ENCODE data around the gene FAM20A.

DNA sequence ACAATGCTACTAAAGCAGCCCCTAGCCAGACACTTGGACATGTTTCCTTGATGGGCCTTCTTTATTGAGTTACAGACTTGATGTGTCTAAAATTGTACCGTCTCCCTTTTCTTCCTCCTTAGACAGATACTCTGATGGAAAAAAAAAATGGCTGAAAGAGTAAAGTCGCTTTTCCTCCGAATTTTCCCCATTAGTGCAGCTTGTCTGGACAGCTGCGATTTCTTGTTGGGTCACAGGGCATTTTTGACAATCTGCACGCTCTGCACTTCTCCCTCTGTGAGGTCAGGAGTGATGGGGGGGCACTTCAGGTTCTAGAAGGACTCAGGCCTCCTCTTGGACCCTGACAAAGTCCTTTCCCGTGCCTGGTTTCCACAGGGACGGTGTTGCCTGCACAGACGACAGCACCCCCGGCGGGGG is 89.9 kb downstream of the FAM20A start:
- TF ChIP-seq, protein P1, sequence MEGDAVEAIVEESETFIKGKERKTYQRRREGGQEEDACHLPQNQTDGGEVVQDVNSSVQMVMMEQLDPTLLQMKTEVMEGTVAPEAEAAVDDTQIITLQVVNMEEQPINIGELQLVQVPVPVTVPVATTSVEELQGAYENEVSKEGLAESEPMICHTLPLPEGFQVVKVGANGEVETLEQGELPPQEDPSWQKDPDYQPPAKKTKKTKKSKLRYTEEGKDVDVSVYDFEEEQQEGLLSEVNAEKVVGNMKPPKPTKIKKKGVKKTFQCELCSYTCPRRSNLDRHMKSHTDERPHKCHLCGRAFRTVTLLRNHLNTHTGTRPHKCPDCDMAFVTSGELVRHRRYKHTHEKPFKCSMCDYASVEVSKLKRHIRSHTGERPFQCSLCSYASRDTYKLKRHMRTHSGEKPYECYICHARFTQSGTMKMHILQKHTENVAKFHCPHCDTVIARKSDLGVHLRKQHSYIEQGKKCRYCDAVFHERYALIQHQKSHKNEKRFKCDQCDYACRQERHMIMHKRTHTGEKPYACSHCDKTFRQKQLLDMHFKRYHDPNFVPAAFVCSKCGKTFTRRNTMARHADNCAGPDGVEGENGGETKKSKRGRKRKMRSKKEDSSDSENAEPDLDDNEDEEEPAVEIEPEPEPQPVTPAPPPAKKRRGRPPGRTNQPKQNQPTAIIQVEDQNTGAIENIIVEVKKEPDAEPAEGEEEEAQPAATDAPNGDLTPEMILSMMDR (IDR thresholded peaks at IDR 0.05; ENCODE audit: low read depth, low read length), result no peak
- no peak for TF ChIP-seq EZH2phosphoT487 (IDR thresholded peaks at IDR 0.05; ENCODE audit: low read depth)

All from OCI-LY3 (cell line).